Left cardiac atrium (tissue), 4 donors: ENCODE measurements around the gene SKI. TPM values are rescaled to one million over a fixed set of nuclear protein-coding genes. Genes with fewer than 3 reads are reported as not detected.
"Not testable (repeated sequence)": the region's sequence is repeated elsewhere in the genome, so short reads cannot be mapped to it uniquely, and the experiment has no call there.

Experiments
- ATAC-seq, 2 donors: fragments of 200-7000 bp; cut with Tn5 transposase; one replicate each; pipeline ENCODE4 v1.9.1; 2020; ENCODE audit warnings: mild to moderate bottlenecking in 2 of 2, moderate library complexity in 2 of 2
- DNase-seq: peaks from one replicate; pipeline ENCODE4 v3.0.0-alpha.2; 2020
- intact Hi-C, 2 donors: fragments of 100-400 bp; cut with DNase I; formaldehyde crosslinking; loops; one replicate each; pipeline versions ENCODE4 v1.14.1 to v1.15.1; 2022 to 2023
- total RNA-seq, 2 donors: library from RNA; stranded (reverse); fragmentation: NEBNext Ultra II Directional; extraction: Animal tissue kit (Norgen Biotek cat#: 25700); gene quantifications; one replicate each; pipeline ENCODE4 v1.2.1, GENCODE V29; 2021
- donor health status: DM: no; HTN: yes; CAD: no.
- donor health status: DM: no; HTN: yes; CAD: no; lungs with severe emphysema.
- donor health status: DM: yes; HTN: yes; CAD: no.
- donor health status: Dilated cardiomyopathy.

Gene SKI
- total RNA-seq, 2 donors from 2014 or later, result 47.1 to 66.9 TPM

- intact Hi-C loops, result loop anchor here (5.0 to 10.0 kb wide), 3 partner anchors 65 to 123 kb away; partner anchors contain the start of gene FAAP20 (in 1 of the 2)
- ATAC-seq (no peak), DNase-seq (no peak)
Observed at GRCh38 chr1:2317230-2318065, 89.3 kb downstream of the SKI start.

DNA sequence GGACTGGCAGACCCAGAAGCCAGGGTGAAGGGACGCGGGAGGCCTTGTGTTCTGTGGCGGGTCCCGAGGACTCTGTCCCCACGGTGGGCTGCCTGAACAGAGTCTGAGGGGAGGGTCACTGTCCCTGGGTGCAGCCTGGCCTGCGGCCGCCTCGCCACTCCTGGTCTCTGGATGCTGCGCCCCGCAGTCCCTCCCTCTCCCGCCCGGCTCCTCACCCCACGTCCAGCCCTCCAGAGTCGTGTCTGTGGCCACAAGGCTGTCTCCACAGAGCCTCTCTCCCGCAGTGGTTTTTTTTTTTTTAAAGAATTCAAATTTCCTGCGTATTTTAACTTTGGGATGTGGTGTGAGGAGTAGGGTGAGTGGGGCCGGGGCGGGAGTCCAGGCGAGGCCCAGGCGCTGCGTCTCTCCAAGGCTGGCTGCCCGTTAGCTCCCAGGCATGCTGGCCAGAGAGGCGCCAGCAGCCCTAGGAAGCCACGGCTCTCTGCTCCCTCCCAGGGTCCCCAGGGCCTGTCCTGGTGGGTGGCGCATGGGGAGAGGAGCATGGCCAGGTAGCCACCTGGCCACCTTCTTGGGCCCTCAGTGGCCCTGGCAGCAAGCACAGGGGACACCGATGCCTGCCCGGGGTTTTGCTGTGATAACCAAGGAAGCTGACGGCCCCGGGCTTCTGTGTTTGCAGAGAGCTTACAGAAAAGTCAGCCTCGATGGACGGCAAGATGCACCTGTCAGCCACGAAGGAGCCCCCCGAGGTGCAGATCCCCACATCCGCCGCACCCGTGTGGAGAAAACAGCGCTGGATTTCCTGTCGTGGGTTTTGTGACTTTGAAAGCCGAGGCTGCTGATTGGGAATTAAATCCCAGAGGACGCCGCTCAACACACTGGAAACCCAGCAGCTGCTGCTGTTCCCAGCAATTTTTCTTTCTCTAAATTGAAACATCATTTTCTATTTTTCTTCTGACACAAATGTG, 90.5 kb downstream of the SKI start:
- DNase-seq, result no peak
- ATAC-seq, result no peak
- intact Hi-C loops, result loop anchor here (5.0 to 10.0 kb wide), 3 partner anchors 64 to 124 kb away; partner anchors contain the start of gene FAAP20 (in 1 of the 2)

DNA sequence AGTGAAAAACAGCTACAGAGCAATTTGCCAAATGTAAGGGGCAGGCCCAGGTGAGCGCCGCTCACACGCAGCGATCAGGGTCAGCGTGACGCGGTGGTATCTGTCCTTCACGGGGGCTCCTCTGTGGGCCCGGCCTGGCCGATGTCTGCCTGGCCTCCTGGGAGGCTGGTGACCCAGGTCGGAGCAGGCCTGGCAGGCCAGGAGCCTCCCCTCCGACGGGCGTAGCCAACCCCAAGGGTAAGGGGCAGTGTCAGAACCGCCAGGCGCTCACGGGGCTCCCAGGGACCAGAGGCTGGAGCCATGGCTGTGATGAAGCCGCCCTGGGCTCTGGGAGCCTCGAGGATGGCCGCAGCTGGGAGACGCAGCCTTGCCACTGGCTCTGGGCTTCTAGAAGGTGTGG, 91.2 kb downstream of the SKI start:
- intact Hi-C loops, result loop anchor here (5.0 to 10.0 kb wide), 3 partner anchors 63 to 124 kb away; partner anchors contain the start of gene FAAP20 (in 1 of the 2)
- DNase-seq, result no peak
- no peak for ATAC-seq

- ATAC-seq (peak in 1 of 2 donors; percentile 3), DNase-seq (no peak)
- intact Hi-C loops, result no loop called here
Observed at GRCh38 chr1:2320006-2320405, 91.9 kb downstream of the SKI start.

DNA sequence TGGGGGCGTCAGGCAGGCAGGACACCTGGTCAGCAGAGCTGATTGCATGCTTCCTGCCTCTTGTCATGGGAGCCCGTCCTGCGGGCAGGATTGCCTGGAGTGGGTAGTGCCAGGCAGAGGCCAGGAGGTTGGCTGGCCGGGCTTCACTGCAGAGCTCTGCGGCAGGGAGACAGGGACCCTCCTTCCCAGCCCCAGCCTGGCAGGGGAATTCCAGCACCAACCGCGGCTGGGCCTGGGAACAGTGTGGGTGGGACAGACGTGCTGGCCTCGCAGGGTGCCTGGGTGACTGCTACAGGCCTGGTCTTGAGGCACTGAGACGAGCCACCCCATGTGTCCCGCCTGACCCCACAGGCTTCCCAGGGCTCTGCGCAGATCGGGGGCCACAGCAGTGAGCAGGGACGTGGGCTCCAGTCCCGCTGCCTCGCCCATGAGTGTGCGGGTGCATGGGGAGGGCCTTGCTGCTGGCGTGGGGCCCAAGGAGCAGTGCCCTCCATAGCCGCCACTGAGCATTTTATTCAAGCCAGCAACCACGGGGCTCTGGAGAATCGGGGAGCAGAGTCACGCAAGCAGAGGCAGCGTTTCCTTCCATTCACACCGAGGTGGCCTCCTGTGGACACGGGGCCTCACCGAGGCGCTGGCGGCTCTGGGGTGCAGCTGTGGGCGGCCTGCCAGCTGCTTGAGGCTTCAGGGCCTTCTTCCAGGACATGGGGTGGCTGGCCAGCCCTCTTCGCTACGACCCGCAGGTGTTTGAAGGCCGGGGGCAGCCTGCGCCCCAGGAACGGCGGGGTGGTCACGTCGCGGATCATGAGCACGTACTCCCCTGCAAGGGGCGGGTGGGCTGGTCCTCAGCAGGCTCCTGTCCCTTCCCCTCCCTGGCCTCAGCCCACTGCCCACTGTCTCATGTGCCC, 92.9 kb downstream of the SKI start:
- ATAC-seq, result no peak
- intact Hi-C loops, result no loop called here
- DNase-seq, result no peak

GRCh38 chr1:2322065-2322571, 94.0 kb downstream of the SKI start:
- DNase-seq (peak; percentile 87), ATAC-seq (peak; percentile 82 to 84)
- intact Hi-C loops, result no loop called here

DNA sequence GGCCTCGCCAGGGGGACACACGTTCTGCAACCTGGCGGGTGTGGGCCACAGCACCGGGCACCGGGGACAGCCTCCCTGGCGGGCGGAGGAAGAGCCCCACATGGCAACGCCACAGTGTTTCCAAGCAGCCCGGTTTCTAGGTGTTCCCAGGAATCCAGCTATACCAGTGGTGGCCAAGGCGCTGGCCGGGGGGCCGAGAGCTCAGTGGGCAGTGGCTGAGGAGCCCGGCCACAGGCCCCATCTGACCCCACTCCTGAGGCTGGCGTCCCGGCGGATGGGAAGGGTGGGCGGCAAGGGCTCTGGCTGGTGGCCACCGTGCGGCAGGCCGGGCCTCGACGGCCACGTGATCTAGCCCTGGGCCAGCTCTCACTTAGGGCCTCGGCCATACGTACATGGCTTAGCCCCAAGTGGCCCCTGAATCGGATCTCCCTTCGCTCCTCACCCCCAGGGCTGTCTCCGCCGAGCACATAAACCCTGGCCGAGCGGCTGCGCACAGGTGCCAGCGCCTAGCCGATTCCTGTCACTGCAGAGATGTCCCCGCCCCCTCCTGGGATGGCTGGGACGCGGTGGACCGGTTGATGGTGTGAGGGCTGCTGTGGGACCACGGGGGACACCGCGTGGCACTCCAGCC, 94.6 kb downstream of the SKI start:
- ATAC-seq (peak; percentile 38 to 40), DNase-seq (peak; percentile 58)
- intact Hi-C loops, result no loop called here

- intact Hi-C loops, result no loop called here
- no peak for DNase-seq
- ATAC-seq, result no peak
Observed at GRCh38 chr1:2323451-2323974, 95.4 kb downstream of the SKI start.

GRCh38 chr1:2324553-2325366, 96.6 kb downstream of the SKI start:
- DNase-seq (no peak), ATAC-seq (no peak)
- intact Hi-C loops, result no loop called here

DNA sequence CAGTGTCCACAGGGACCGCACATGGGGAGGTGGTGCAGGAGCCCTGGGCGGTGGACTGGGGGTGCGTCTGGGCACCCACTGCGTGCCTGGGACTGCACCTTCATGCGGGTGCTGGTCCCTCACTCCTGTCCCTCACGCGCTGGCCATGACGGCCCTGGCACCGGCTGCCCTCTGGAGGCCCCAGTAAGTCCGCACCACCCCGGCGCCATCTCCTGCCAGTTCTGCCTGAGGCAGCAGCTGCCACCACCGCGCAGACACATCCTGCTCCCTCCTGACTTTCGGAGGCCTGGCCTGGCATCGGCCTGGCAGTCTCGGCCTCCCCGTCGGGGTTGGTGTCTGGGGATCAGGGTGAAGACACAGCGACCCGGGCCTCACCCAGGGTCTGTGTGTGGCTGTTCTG, 98.4 kb downstream of the SKI start:
- ATAC-seq, result no peak
- intact Hi-C loops, result no loop called here

GRCh38 chr1:2327162-2327561, 99.0 kb downstream of the SKI start:
- DNase-seq, intact Hi-C loops: not testable (repeated sequence)

More for the DNA sequence above, 98.4 kb downstream of the SKI start:
- DNase-seq, result no peak

GRCh38 chr1:2327841-2328240, 99.7 kb downstream of the SKI start:
- ATAC-seq (no peak), DNase-seq (no peak)
- intact Hi-C loops, result no loop called here

More at GRCh38 chr1:2327162-2327561, 99.0 kb downstream of the SKI start:
- ATAC-seq, result not testable (repeated sequence)

DNA sequence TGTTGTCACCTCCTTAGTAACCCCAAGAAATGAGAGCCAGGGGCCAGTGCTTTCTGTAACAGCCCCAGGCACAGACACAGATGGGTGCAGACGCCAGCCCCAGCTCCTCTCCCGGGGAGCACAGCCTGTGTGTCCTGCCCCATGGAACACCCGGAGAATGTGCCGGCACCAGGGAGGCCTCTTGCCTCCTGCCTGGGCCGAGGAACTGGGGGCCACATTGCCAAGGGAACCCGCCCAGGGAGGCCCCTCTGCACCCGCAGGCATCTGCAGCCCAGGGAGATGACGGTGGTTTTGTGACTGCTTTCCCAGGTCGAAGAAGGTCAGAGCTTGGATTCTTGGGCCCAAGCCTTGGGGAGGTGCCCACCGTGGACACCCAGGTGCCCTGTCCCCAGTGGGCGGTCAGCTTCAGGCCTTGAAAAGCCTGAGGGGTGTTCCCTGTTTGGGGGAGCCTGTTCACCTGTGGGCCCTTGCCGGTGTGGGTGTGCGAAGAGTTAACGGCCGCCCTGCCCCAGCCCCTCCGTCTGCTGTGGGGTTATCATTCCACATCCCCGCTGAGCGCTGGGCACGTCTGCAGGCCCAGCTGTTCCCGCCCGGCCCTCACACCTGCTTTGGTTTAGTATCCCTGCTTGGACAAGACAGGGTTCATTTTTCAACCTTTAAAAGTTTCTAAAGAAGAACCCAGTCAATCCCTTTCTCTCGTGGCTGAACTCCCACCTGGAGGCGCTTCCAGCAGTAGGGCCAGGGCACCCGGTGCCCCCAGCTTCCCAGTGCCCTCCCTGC, 100.7 kb downstream of the SKI start:
- intact Hi-C loops, result no loop called here
- ATAC-seq (no peak), DNase-seq (no peak)

DNA sequence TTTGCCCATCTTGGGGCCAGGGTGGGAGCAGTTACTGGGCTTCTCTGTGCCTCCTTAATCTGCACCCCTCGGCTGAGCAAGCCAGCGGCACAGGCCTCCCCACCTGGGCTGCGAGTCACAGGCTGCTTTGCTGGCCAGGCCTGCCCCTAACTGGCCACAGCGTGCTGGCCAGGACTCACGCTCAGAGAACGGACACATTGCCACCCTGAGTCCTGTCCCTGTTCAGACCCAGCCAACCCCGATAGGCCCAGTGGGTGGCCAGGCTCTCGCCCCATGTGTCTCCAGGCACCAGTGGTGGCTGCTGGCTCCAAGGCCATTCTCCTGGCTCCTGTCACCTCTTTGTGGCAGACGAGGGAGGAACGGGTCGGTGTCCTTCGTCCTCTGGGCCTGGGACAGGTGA, 101.9 kb downstream of the SKI start:
- intact Hi-C loops, result no loop called here
- no peak for ATAC-seq

GRCh38 chr1:2330519-2331199, 102.5 kb downstream of the SKI start:
- DNase-seq (peak; percentile 71), ATAC-seq (peak; percentile 74 to 86)
- intact Hi-C loops, result no loop called here

More for the DNA sequence above, 101.9 kb downstream of the SKI start:
- DNase-seq, result no peak

DNA sequence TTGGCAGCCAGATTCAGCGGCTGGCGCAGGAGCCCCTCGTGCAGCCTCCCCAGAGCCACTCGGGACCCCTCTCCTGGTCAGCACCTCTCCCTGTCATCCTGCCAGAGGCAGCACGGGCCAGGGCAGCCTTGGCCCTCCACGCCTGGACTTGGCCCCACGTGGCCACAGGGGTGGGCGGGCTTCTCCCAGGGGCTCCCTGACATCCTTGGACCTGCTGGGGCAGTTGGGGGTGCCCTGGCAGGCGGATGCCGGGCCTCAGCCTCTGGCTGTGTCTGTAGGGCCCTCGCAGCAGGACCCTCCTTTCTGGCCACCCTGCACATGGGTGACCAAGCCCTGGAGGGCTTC, 103.1 kb downstream of the SKI start:
- peak; percentile 12 to 25 for ATAC-seq
- DNase-seq, result no peak
- intact Hi-C loops, result no loop called here
